Measurements from ENCODE around the gene NUAK2.

NUAK2 gene

GRCh38 chr1:205272536-205272935 lies 49.0 kb downstream of the NUAK2 start:
- no peak for TF ChIP-seq CTCF (IDR thresholded peaks at IDR 0.05; ENCODE audit: control insufficient read depth, extremely low read depth, insufficient read depth)
- H3K4me3 ChIP-seq (ENCODE audit: low read depth, low read length), result no peak overlapping the region
- DNase-seq (ENCODE audit: low read depth), result no peak

DNA sequence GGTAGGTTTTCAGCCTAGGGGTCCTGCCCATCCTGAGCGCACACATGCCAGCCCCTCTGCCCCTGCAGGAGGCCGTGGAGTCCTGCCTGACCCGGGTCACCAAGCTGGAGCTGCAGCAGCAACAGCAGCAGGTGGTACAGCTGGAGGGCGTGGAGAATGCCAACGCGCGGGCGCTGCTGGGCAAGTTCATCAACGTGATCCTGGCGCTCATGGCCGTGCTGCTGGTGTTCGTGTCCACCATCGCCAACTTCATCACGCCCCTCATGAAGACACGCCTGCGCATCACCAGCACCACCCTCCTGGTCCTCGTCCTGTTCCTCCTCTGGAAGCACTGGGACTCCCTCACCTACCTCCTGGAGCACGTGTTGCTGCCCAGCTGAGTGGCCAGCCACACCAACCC lies 49.8 kb downstream of the NUAK2 start:
- no peak for DNase-seq (ENCODE audit: low read depth)
- H3K4me3 ChIP-seq (ENCODE audit: low read depth, low read length), result no peak overlapping the region
- TF ChIP-seq CTCF (IDR thresholded peaks at IDR 0.05; ENCODE audit: control insufficient read depth, extremely low read depth, insufficient read depth), result no peak

DNA sequence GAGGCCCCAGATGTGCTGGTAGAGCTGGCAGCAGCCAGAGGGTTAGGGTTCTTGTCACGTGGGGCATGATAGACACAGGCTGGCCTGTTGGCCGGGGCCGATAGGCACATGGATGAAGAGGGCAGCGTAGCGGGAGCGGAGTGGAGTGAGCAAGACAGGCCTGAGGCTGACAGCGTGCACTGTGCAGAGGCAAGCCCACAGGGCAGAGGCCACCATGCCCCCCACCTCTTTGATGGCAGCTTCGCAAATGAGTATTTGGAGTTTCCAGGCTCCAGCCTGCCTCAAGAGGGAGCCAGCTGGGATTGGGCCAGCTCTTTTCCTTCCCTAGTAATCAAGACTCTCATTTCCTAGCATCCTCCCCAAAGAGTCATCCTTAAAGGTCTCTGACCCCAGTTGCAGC lies 50.3 kb downstream of the NUAK2 start:
- H3K4me3 ChIP-seq (ENCODE audit: low read depth, low read length), result no peak overlapping the region
- DNase-seq (ENCODE audit: low read depth), result no peak
- TF ChIP-seq CTCF (IDR thresholded peaks at IDR 0.05; ENCODE audit: control insufficient read depth, extremely low read depth, insufficient read depth), result no peak

- no peak for TF ChIP-seq CTCF (IDR thresholded peaks at IDR 0.05; ENCODE audit: control insufficient read depth, extremely low read depth, insufficient read depth)
- no peak for DNase-seq (ENCODE audit: low read depth)
- no peak overlapping the region for H3K4me3 ChIP-seq (ENCODE audit: low read depth, low read length)
Measured at GRCh38 chr1:205270764-205271163, 50.8 kb downstream of the NUAK2 start.

DNA sequence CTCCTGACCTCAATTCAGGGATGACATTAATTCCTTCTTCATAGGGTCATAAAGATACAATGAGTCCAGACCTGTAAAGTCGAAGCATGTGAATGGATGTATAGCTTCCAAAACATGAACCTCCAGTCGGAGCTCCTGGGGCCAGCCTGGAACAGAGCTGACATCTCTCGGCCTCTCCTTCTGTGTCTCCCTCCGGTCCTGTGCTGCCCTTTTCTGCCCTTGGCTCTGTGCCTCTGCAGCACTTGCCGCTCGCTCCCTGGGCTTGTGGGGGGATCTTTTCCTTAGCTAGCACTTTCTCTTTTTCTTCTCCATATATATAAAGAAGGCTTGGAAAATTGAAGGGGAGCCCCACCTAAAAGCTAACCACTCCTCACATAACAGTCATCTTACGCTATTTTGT lies 51.3 kb downstream of the NUAK2 start:
- TF ChIP-seq CTCF (IDR thresholded peaks at IDR 0.05; ENCODE audit: control insufficient read depth, extremely low read depth, insufficient read depth), result no peak
- no peak overlapping the region for H3K4me3 ChIP-seq (ENCODE audit: low read depth, low read length)
- DNase-seq (ENCODE audit: low read depth), result no peak

GRCh38 chr1:205269711-205270110 lies 51.8 kb downstream of the NUAK2 start:
- no peak overlapping the region for H3K4me3 ChIP-seq (ENCODE audit: low read depth, low read length)
- TF ChIP-seq CTCF (IDR thresholded peaks at IDR 0.05; ENCODE audit: control insufficient read depth, extremely low read depth, insufficient read depth), result no peak
- no peak for DNase-seq (ENCODE audit: low read depth)

- no peak for DNase-seq (ENCODE audit: low read depth)
- TF ChIP-seq CTCF (IDR thresholded peaks at IDR 0.05; ENCODE audit: control insufficient read depth, extremely low read depth, insufficient read depth), result no peak
- H3K4me3 ChIP-seq (ENCODE audit: low read depth, low read length), result no peak overlapping the region
Measured at GRCh38 chr1:205268846-205269680, 52.5 kb downstream of the NUAK2 start.

Data from LNCaP clone FGC (cell line).